IMR-90 (cell line): ENCODE results near the gene GNB1L.

ENCODE experiments used
- FOS ChIP-seq: fragments of 150-350 bp; IDR thresholded peaks from 2 replicates; pipeline ENCODE4 v1.6.1; 2016; ENCODE audit warnings: low read depth, low read length
- POLR2A ChIP-seq: IDR thresholded peaks from 2 replicates; pipeline ENCODE4 v1.6.1; 2012; ENCODE audit warnings: mild to moderate bottlenecking, low read depth, low read length
- RAD21 ChIP-seq: IDR thresholded peaks from 2 replicates; pipeline ENCODE4 v1.6.1; 2012; ENCODE audit warnings: low read length, improper control_type of control experiment
- TF ChIP-seq, protein P1 (sequence below): conservative IDR thresholded peaks from 2 replicates; pipeline ENCODE4 v1.5.1; 2012; ENCODE audit warnings: mild to moderate bottlenecking, low read depth, low read length, improper control_type of control experiment

DNA sequence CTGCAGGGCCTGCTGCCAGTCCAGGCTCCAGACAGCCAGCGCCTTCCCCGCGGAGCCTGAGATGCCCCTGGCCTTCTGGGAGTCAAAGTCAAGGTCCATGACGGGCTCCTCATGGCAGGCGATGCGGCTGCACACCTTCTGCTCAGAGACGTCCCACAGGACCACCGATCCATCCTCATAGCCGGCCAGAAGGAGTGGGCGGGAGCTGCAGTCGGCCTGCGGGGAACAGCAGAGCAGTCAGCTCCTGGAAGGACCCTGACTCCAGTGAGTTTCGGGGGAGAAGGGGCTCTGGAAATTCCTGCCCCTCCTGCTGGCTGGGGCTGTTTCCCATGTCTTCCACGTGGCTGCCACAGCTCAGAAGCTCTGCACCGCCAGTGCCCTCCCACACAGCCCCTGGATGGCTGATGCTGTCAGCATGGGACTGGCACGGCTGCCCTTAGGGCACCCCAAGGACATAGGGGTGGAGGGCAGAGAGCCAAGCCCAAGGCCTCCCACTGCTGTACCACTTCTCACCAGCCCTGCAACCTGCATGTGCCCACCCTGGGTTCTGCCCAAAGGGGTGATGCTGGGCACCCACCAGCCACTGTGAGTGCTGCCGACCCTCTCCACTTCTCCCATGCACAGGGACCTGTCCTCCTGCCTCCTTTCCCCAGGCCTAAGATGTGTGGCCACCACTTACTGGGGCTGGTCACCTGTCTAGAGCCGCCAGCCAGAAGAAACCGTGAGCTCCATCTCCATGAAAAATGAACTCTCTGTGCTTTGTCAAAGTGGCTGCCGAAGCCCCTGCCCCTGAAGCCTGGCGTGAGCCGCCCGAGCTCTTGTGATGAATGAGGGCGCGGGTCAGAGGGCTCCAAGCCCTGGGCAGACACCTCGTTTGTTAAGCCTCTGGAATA lies 52.4 kb downstream of the GNB1L start:
- TF ChIP-seq, protein P1, sequence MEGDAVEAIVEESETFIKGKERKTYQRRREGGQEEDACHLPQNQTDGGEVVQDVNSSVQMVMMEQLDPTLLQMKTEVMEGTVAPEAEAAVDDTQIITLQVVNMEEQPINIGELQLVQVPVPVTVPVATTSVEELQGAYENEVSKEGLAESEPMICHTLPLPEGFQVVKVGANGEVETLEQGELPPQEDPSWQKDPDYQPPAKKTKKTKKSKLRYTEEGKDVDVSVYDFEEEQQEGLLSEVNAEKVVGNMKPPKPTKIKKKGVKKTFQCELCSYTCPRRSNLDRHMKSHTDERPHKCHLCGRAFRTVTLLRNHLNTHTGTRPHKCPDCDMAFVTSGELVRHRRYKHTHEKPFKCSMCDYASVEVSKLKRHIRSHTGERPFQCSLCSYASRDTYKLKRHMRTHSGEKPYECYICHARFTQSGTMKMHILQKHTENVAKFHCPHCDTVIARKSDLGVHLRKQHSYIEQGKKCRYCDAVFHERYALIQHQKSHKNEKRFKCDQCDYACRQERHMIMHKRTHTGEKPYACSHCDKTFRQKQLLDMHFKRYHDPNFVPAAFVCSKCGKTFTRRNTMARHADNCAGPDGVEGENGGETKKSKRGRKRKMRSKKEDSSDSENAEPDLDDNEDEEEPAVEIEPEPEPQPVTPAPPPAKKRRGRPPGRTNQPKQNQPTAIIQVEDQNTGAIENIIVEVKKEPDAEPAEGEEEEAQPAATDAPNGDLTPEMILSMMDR, result no peak
- TF ChIP-seq RAD21 (no peak), POLR2A (no peak), FOS (no peak)
